ENCODE measurements around the gene SAMM50. TPM values are rescaled to one million over a fixed set of nuclear protein-coding genes. Genes with fewer than 3 reads are reported as not detected.

The SAMM50 gene
- total and polyA plus RNA-seq, 9 donors, result 34.9 to 57.0 (median 46.4) TPM

DNA sequence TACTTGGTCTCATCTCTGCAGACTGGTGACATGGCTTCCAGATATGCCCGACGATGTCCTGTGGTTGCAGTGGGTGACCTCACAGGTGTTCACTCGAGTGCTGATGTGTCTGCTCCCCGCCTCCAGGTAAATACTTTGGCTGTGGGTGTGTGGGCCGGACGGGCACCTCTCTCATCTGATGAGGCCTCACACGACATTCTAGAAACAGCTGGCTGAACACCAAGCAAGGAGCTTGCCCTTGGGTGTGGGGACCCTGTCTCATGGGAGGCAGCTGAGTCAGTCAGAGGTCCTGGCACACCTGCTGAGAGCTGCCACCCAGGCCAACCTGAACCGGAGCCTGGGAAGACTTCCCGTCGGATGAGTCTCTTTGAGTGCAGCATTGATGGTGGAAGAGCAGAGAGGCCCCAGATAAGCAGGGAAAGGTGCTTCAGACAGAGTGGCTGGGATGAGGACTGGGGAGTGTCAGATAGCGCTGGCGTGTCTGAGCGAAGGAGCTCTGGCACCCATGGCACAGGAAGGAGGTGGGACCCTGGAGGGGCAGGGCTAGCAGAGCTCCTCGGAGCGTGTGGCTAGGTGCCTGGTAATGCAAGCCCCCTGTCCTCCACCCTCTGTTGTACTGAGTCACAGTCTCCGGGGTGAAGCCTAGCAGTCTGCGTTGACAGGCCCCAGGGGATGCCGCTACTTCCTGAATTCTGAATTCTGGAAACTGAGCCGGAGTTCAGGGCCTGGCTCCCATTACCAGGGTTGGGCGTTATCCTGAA is 10.4 kb upstream of the SAMM50 start:
- no peak overlapping the region for H3K27ac ChIP-seq (ENCODE audit: low read length)
- no peaks in the 10 kb centered on the region for H3K9me3 ChIP-seq (replicated peaks; ENCODE audit: control insufficient read depth, low read depth, low read length)
- no peak overlapping the region for H3K4me3 ChIP-seq (ENCODE audit: low read length)
- H3K27me3 ChIP-seq (ENCODE audit: control insufficient read depth, insufficient read depth, low read length), result no peaks in the 10 kb centered on the region
- no peaks in the 10 kb centered on the region for H3K36me3 ChIP-seq (ENCODE audit: control insufficient read depth, insufficient read depth, low read length)
- WGBS (ENCODE audit: insufficient coverage), result 85% methylated on average over 20 of the region's 20 CpGs
- H3K4me1 ChIP-seq (ENCODE audit: control insufficient read depth, insufficient read depth, low read length), result no peaks in the 10 kb centered on the region
- no peak for DNase-seq

DNA sequence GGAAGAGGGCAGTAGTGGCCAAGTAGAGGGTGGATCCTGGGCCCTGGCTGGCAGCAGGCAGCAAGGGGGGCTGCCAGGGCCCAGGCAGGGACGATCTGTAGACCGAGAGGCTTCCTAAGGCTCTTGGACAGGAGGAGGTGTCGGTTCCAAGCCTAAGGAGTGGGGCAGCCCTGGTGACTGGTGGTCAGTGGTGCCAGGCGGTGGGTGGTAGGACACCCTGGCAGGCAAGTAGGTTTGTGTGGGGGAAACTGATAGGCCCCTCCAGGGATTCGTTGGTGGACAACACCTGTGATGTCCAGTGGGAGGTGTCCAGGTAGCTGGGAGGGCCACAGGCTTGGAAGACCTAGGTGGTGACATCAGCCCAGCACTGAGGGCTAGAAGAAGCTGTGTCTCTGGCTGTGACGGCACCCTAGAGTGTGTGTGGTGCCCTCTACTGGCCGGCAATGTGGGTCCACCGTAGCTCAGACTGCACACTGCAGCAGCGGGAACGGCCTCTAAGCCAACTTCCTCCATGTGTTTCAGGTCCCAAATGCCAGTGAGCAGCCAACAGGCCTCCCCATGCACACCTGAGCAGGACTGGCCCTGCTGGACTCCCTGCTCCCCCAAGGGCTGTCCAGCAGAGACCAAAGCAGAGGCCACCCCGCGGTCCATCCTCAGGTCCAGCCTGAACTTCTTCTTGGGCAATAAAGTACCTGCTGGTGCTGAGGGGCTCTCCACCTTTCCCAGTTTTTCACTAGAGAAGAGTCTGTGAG is 9.4 kb upstream of the SAMM50 start:
- no peaks in the 10 kb centered on the region for H3K4me1 ChIP-seq (ENCODE audit: control insufficient read depth, insufficient read depth, low read length)
- H3K27ac ChIP-seq (ENCODE audit: low read length), result no peak overlapping the region
- H3K27me3 ChIP-seq (ENCODE audit: control insufficient read depth, insufficient read depth, low read length), result no peaks in the 10 kb centered on the region
- peak; percentile 45 for DNase-seq
- no peak overlapping the region for H3K4me3 ChIP-seq (ENCODE audit: low read length)
- no peaks in the 10 kb centered on the region for H3K36me3 ChIP-seq (ENCODE audit: control insufficient read depth, insufficient read depth, low read length)
- H3K9me3 ChIP-seq (replicated peaks; ENCODE audit: control insufficient read depth, low read depth, low read length), result no peaks in the 10 kb centered on the region
- 40% methylated on average over 10 of the region's 12 CpGs for WGBS (ENCODE audit: insufficient coverage)

DNA sequence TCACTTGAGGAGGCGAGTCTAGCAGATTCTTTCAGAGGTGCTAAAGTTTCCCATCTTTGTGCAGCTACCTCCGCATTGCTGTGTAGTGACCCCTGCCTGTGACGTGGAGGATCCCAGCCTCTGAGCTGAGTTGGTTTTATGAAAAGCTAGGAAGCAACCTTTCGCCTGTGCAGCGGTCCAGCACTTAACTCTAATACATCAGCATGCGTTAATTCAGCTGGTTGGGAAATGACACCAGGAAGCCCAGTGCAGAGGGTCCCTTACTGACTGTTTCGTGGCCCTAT is 8.9 kb upstream of the SAMM50 start:
- H3K4me1 ChIP-seq (ENCODE audit: control insufficient read depth, insufficient read depth, low read length), result no peaks in the 10 kb centered on the region
- no peak for DNase-seq
- H3K9me3 ChIP-seq (replicated peaks; ENCODE audit: control insufficient read depth, low read depth, low read length), result no peaks in the 10 kb centered on the region
- H3K4me3 ChIP-seq (ENCODE audit: low read length), result no peak overlapping the region
- 47% methylated on average over 3 of the region's 7 CpGs for WGBS (ENCODE audit: insufficient coverage)
- no peak overlapping the region for H3K27ac ChIP-seq (ENCODE audit: low read length)
- no peaks in the 10 kb centered on the region for H3K36me3 ChIP-seq (ENCODE audit: control insufficient read depth, insufficient read depth, low read length)
- H3K27me3 ChIP-seq (ENCODE audit: control insufficient read depth, insufficient read depth, low read length), result no peaks in the 10 kb centered on the region

DNA sequence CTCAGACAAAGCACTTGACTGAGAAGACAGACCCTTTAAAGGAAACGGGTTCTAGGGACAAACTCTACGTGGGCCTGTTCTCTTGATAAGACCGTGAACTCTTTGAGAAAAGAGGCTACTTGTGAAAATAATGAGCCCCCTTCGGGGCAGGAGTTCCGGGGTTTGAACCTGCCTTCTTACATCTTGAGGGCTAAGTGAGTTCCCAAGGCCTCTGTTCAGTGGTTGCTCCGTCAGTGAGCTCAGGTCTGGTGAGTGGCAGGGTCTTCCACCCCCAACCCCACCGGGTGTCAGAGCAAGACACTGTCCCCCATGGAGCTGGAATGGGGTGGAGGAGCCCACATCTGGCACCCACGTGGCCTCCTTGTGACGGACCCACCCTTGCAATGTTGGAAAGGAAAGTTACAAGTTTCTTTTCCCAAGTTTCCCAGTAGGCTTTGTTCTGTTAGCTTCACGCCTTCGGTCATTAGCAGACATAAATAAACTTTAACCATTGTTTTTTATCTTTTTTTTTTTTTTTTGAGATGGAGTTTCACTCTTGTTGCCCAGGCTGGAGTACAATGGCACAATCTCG is 6.3 kb upstream of the SAMM50 start:
- no peaks in the 10 kb centered on the region for H3K4me1 ChIP-seq (ENCODE audit: control insufficient read depth, insufficient read depth, low read length)
- H3K36me3 ChIP-seq (ENCODE audit: control insufficient read depth, insufficient read depth, low read length), result no peaks in the 10 kb centered on the region
- H3K4me3 ChIP-seq (ENCODE audit: low read length), result no peak overlapping the region
- 80% methylated on average over 8 of the region's 12 CpGs for WGBS (ENCODE audit: insufficient coverage)
- no peaks in the 10 kb centered on the region for H3K27me3 ChIP-seq (ENCODE audit: control insufficient read depth, insufficient read depth, low read length)
- H3K27ac ChIP-seq (ENCODE audit: low read length), result no peak overlapping the region
- DNase-seq, result no peak
- no peaks in the 10 kb centered on the region for H3K9me3 ChIP-seq (replicated peaks; ENCODE audit: control insufficient read depth, low read depth, low read length)

DNA sequence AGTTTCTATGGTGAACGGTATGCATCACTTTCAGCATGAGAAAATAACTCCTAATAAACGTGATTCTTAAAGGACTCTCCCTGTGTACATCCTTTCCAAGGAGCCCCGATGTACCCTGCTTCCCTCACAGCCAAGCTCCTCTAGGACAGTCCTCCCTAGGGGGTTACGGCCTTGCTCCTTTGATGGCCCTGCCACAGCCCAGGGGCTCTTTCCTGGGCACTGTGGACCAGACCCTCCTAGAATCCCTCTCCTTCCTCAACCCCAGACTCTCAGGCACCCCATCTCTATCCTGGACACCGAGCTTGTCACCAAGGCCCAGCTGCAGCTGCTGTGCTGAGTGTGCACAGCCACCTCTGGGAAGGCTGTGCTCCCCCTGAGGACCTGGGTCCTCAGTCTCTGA is 3.9 kb upstream of the SAMM50 start:
- no peak for DNase-seq
- Histone ChIP-seq H3K36me3 (ENCODE audit: control insufficient read depth, insufficient read depth, low read length) (no peaks in the 10 kb centered on the region), H3K9me3 (replicated peaks; ENCODE audit: control insufficient read depth, low read depth, low read length) (no peaks in the 10 kb centered on the region), H3K27me3 (ENCODE audit: control insufficient read depth, insufficient read depth, low read length) (no peaks in the 10 kb centered on the region), H3K4me1 (ENCODE audit: control insufficient read depth, insufficient read depth, low read length) (peaks cover 11% of the 10 kb centered on the region), H3K4me3 (ENCODE audit: low read length) (no peak overlapping the region), H3K27ac (ENCODE audit: low read length) (no peak overlapping the region)
- 84% methylated on average over 4 of the region's 5 CpGs for WGBS (ENCODE audit: insufficient coverage)

DNA sequence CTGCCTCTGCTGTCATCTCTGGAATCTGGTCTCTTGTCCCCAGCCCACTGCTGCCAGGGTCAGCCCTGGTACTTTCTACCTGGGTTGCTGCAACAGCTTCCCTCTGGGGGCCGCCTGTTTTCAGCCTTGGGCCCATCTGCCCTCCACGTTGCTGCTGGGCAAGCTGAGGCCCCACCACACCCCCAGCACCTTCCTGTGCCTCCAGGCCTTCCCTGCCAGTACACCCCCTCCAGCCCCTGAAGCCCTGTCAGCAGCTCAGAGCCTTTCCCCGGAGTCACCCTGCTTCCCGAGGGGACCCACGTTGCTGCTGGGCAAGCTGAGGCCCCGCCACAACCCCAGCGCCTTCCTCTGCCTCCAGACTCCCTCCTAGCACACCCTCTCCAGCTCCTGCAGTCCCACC is 3.3 kb upstream of the SAMM50 start:
- Histone ChIP-seq H3K9me3 (replicated peaks; ENCODE audit: control insufficient read depth, low read depth, low read length) (no peaks in the 10 kb centered on the region), H3K27ac (ENCODE audit: low read length) (no peak overlapping the region), H3K4me3 (ENCODE audit: low read length) (no peak overlapping the region), H3K36me3 (ENCODE audit: control insufficient read depth, insufficient read depth, low read length) (no peaks in the 10 kb centered on the region), H3K27me3 (ENCODE audit: control insufficient read depth, insufficient read depth, low read length) (no peaks in the 10 kb centered on the region), H3K4me1 (ENCODE audit: control insufficient read depth, insufficient read depth, low read length) (peaks cover 16% of the 10 kb centered on the region)
- 32% methylated on average over 5 of the region's 7 CpGs for WGBS (ENCODE audit: insufficient coverage)
- DNase-seq, result no peak

DNA sequence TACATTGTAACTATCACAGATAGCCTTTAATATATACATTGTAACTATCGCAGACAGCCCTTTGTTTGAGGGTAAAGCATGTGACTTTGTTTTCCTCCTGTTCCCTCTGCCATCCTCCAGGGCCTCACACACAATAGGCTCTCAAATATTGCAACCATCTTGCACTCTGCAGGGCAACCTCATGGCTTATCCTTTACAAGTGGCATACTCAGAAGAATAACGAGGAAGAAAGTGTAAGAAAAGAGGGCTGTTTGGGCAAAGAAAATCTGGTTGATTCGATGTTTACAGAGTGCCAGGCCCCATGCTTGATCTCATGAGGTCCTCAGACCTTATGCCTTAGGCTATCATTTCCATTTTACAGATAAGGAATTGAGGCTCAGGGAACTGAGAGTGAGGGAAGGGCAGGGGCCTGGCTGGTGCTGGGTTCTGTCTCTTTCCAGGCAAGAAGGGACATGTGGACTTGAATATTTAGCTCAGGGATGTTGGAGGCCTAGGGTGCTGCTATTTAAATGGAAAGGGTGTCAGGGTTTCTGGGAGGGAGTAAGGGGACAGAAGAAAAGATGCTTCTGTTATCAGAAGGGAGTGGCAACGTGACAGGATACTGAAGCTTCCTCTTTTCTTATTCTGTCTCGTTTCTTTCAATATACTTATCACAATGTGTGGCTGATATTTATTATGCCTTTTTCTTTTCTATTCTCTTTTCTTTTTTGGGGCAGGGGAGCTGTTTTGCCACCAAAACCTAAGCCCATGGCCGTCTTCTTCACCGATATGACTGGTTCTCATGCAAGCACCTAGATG is 1.1 kb upstream of the SAMM50 start:
- H3K27ac ChIP-seq (ENCODE audit: low read length), result no peak overlapping the region
- H3K4me1 ChIP-seq (ENCODE audit: control insufficient read depth, insufficient read depth, low read length), result peaks cover 19% of the 10 kb centered on the region
- no peaks in the 10 kb centered on the region for H3K27me3 ChIP-seq (ENCODE audit: control insufficient read depth, insufficient read depth, low read length)
- H3K36me3 ChIP-seq (ENCODE audit: control insufficient read depth, insufficient read depth, low read length), result no peaks in the 10 kb centered on the region
- no peaks in the 10 kb centered on the region for H3K9me3 ChIP-seq (replicated peaks; ENCODE audit: control insufficient read depth, low read depth, low read length)
- H3K4me3 ChIP-seq (ENCODE audit: low read length), result peak overlapping the region; percentile 94
- DNase-seq, result no peak
- 33% methylated on average over 4 of the region's 7 CpGs for WGBS (ENCODE audit: insufficient coverage)

DNA sequence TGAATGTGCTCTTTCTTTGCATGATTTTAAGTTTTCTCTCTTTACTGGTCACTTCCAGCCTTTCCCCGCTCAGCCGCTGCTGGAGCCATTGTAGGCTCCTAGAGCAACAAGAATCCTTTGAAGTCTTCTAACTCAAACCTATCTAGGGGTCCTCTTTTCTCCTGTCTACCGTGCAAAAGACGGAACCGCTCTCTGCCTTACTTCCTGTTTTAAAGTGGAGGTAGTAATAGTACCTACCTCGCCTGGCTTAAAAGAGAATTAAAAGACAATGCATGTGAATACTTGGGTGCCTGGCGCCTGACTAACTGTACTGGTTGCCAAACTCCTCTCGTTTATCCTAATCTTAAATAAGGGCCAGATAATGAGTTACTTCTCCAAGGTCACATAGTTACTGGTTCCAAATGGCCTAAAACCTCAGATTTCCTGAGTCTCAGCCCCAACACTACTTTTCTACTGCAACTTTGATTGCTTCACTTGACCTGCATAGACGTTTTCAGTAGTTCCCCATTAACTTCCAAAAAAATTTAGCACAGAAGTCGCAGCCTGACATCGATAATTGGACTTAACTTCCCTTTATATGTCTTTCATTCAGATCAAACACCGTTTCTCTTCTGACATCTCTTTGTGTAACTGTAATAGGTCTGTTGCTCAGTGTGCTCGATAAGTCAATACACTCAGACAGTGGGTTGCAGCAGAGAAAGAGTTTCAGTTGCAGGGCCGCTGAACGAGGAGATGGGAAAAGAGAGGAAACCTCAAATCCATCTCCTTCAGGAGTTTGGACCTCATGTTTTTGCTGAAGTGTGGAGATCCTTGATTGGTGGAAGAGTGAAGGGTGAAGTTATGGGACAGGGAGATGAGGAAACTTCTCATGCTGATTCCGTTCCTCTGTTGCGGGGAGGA is 891 bp downstream of the SAMM50 start:
- no peak for DNase-seq
- 64% methylated on average over 10 of the region's 17 CpGs for WGBS (ENCODE audit: insufficient coverage)
- H3K36me3 ChIP-seq (ENCODE audit: control insufficient read depth, insufficient read depth, low read length), result no peaks in the 10 kb centered on the region
- H3K4me3 ChIP-seq (ENCODE audit: low read length), result peak overlapping the region; percentile 94
- H3K9me3 ChIP-seq (replicated peaks; ENCODE audit: control insufficient read depth, low read depth, low read length), result no peaks in the 10 kb centered on the region
- H3K27ac ChIP-seq (ENCODE audit: low read length), result peak overlapping the region; percentile 81
- H3K27me3 ChIP-seq (ENCODE audit: control insufficient read depth, insufficient read depth, low read length), result no peaks in the 10 kb centered on the region
- peaks cover 19% of the 10 kb centered on the region for H3K4me1 ChIP-seq (ENCODE audit: control insufficient read depth, insufficient read depth, low read length)

DNA sequence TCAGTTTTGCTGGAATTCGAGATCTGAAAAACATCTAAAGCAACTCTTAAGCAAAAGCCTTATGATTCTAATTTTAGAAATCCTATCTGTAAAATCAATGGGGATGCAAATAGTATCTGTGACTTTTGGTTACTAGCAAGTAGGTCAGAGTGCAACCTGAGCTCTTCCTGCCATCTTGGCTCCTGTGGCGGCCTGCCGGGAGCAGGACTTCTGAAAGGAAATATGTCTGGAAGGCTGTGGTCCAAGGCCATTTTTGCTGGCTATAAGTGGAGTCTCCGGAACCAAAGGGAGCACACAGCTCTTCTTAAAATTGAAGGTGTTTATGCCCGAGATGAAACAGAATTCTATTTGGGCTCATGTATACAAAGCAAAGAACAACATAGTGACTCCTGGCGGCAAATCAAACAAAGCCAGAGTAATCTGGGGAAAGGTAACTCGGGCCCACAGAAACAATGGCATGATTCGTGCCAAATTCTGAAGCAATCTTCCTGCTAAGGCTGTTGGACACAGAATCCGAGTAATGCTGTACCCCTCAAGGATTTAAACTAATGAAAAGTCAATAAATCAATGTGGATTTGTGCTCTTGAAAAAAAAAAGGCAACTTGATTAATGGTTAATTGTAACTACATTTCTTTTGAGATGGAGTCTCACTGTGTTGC is 1.7 kb downstream of the SAMM50 start:
- Histone ChIP-seq H3K36me3 (ENCODE audit: control insufficient read depth, insufficient read depth, low read length) (no peaks in the 10 kb centered on the region), H3K9me3 (replicated peaks; ENCODE audit: control insufficient read depth, low read depth, low read length) (no peaks in the 10 kb centered on the region), H3K4me1 (ENCODE audit: control insufficient read depth, insufficient read depth, low read length) (peaks cover 19% of the 10 kb centered on the region), H3K27ac (ENCODE audit: low read length) (no peak overlapping the region), H3K4me3 (ENCODE audit: low read length) (no peak overlapping the region), H3K27me3 (ENCODE audit: control insufficient read depth, insufficient read depth, low read length) (no peaks in the 10 kb centered on the region)
- DNase-seq, result no peak
- WGBS (ENCODE audit: insufficient coverage), result 37% methylated on average over 3 of the region's 9 CpGs

Data from muscle of leg (tissue), 11 donors.